NCI-H1105 treated with DMSO at 0.1 percent for 48 hours (cell line): ENCODE results near the gene CALU.

Source experiments
- DNase-seq: peaks from one replicate; lab custom pipeline; 2025; lab: John Stamatoyannopoulos, UW

The CALU gene

GRCh38 chr7:128785738-128786137 is 46.6 kb downstream of the CALU start:
- DNase-seq = no peak

GRCh38 chr7:128788446-128789412 is 49.6 kb downstream of the CALU start:
- DNase-seq = no peak

- no peak for DNase-seq
These were observed 51.3 kb downstream of the CALU start for GRCh38 chr7:128790315-128791041.

GRCh38 chr7:128791121-128791971 is 52.2 kb downstream of the CALU start, which contains the start of gene CCDC136:
Gene CCDC136 (plus strand): TSS chr7:128791968. CDS start chr7:128792412, 444 bp downstream.
- peak; percentile 54 for DNase-seq

GRCh38 chr7:128791972-128792327 is 52.8 kb downstream of the CALU start:
- no peak for DNase-seq

GRCh38 chr7:128792471-128793180 is 53.5 kb downstream of the CALU start:
- DNase-seq = no peak

GRCh38 chr7:128793181-128793547 is 54.0 kb downstream of the CALU start:
- DNase-seq = no peak

GRCh38 chr7:128794020-128794419 is 54.9 kb downstream of the CALU start:
- DNase-seq = no peak

- no peak for DNase-seq
These were observed 55.3 kb downstream of the CALU start for GRCh38 chr7:128794436-128794835.

GRCh38 chr7:128795129-128795528 is 56.0 kb downstream of the CALU start:
- no peak for DNase-seq

GRCh38 chr7:128796327-128796726 is 57.2 kb downstream of the CALU start:
- no peak for DNase-seq

- DNase-seq = no peak
These were observed 60.3 kb downstream of the CALU start for GRCh38 chr7:128799451-128799850.

GRCh38 chr7:128800567-128800966 is 61.4 kb downstream of the CALU start:
- DNase-seq = no peak

GRCh38 chr7:128801003-128801402 is 61.8 kb downstream of the CALU start:
- no peak for DNase-seq

- no peak for DNase-seq
These were observed 62.7 kb downstream of the CALU start for GRCh38 chr7:128801667-128802418.

GRCh38 chr7:128804484-128804883 is 65.3 kb downstream of the CALU start:
- DNase-seq = no peak

- DNase-seq = no peak
These were observed 66.1 kb downstream of the CALU start for GRCh38 chr7:128805225-128805624.

- no peak for DNase-seq
These were observed 68.0 kb downstream of the CALU start for GRCh38 chr7:128807191-128807590.

GRCh38 chr7:128809363-128809762 is 70.2 kb downstream of the CALU start:
- no peak for DNase-seq

GRCh38 chr7:128810473-128810872 is 71.3 kb downstream of the CALU start:
- DNase-seq = no peak

GRCh38 chr7:128810997-128811396 is 71.8 kb downstream of the CALU start:
- no peak for DNase-seq
